Endothelial cell of umbilical vein (primary cell): ENCODE results near the gene CUEDC1. TPM values are rescaled to one million over a fixed set of nuclear protein-coding genes. Genes with fewer than 3 reads are reported as not detected.

ENCODE experiments used
- BruUV-seq: library from RNA; stranded (reverse); fragments of 400-500 nt; replicated peaks from 2 replicates; lab custom pipeline; 2021; lab: Mats Ljungman, UMichigan
- CTCF ChIA-PET: fragments of 300-600, 350-600 bp; sonication (Branson Sonifier 250); formaldehyde crosslinking; loops from one replicate; lab custom pipeline; 2021; ENCODE audit warnings: antibody characterized with exemption, inconsistent platforms; lab: Charles Lee
- POLR2A ChIA-PET: fragments of 300-600, 350-600 bp; sonication (Branson Sonifier 250); formaldehyde crosslinking; loops from one replicate; lab custom pipeline; 2021; ENCODE audit warnings: antibody characterized with exemption, inconsistent platforms; lab: Charles Lee
- DNase-seq: peaks from one replicate; pipeline ENCODE4 v3.0.0-alpha.2; 2011; ENCODE audit warnings: low read depth, low spot score
- FAIRE-seq: peaks from 2 replicates; lab custom pipeline; 2011; peaks lifted over from hg19 to GRCh38; lab: Jason Lieb, UNC
- H2AFZ ChIP-seq: 2 replicates; pipeline ENCODE4 v1.6.0; 2012; ENCODE audit warnings: low read depth, low read length, control low read depth, inconsistent platforms
- H3K27ac ChIP-seq: 2 replicates; pipeline ENCODE4 v1.5.1; 2011; ENCODE audit warnings: low read depth, mild to moderate bottlenecking, control low read depth, low read length, moderate library complexity; ENCODE audit not compliant: insufficient read depth
- H3K27me3 ChIP-seq, 2 experiments: 2 replicates each; pipeline versions ENCODE4 v1.6.0 to v1.6.1; 2011; ENCODE audit warnings: low read length in 2 of 2, mixed read lengths in 1 of 2; ENCODE audit not compliant: control insufficient read depth in 2 of 2, insufficient read depth in 2 of 2
- H3K36me3 ChIP-seq, 2 experiments: 2 replicates in 1 of 2; 3 replicates in 1 of 2; pipeline ENCODE4 v1.5.1; 2011; ENCODE audit warnings: low read length in 2 of 2, mild to moderate bottlenecking in 1 of 2, moderate library complexity in 1 of 2; ENCODE audit not compliant: control insufficient read depth in 2 of 2, insufficient read depth in 2 of 2; ENCODE audit errors: extremely low read depth in 1 of 2
- H3K4me1 ChIP-seq: 3 replicates; pipeline ENCODE4 v1.5.1; 2011; ENCODE audit warnings: mild to moderate bottlenecking, low read length; ENCODE audit not compliant: control insufficient read depth, insufficient read depth; ENCODE audit errors: extremely low read depth
- H3K4me2 ChIP-seq: 2 replicates; pipeline ENCODE4 v1.6.1; 2011; ENCODE audit warnings: low read length, control low read depth, mixed read lengths; ENCODE audit not compliant: insufficient read depth
- H3K4me3 ChIP-seq, 3 experiments: fragments of 200-600 bp in 1 of 3; sonication (generic), shearing (Covaris generic) in 1 of 3; replicated peaks in 1 of 3; 2 replicates each; pipeline ENCODE4 v1.5.1; 2011 to 2016; ENCODE audit warnings: control low read depth in 3 of 3, low read length in 3 of 3, mild to moderate bottlenecking in 2 of 3, inconsistent platforms in 1 of 3, low read depth in 1 of 3, moderate library complexity in 1 of 3; ENCODE audit not compliant: insufficient read depth in 1 of 3
- H3K79me2 ChIP-seq: 2 replicates; pipeline ENCODE4 v1.6.0; 2012; ENCODE audit warnings: low read length, inconsistent platforms; ENCODE audit not compliant: control insufficient read depth, insufficient read depth
- H3K9ac ChIP-seq: replicated peaks from 2 replicates; pipeline ENCODE3; 2011; ENCODE audit warnings: low read length, control low read depth; ENCODE audit not compliant: insufficient read depth; ENCODE audit errors: extremely low read depth
- H3K9me1 ChIP-seq: replicated peaks from 3 replicates; pipeline ENCODE4 v1.6.0; 2011; ENCODE audit warnings: mild to moderate bottlenecking, low read length; ENCODE audit not compliant: control insufficient read depth, insufficient read depth; ENCODE audit errors: extremely low read depth
- H3K9me3 ChIP-seq: replicated peaks from 2 replicates; pipeline ENCODE4 v1.5.1; 2012; ENCODE audit warnings: low read length, inconsistent platforms; ENCODE audit not compliant: control insufficient read depth, insufficient read depth
- H4K20me1 ChIP-seq: replicated peaks from 2 replicates; pipeline ENCODE3; 2011; ENCODE audit warnings: mild to moderate bottlenecking, low read length; ENCODE audit not compliant: control insufficient read depth, insufficient read depth; ENCODE audit errors: extremely low read depth
- CTCF ChIP-seq, 2 donors: IDR thresholded peaks; 1 replicate in 1 of 2; 2 replicates in 1 of 2; pipeline ENCODE4 v1.5.1; 2011; ENCODE audit warnings: low read length in 2 of 2, mild to moderate bottlenecking in 2 of 2, moderate library complexity in 2 of 2, control low read depth in 1 of 2, inconsistent platforms in 1 of 2, low read depth in 1 of 2; ENCODE audit not compliant: insufficient read depth in 1 of 2; ENCODE audit errors: extremely low read depth in 1 of 2
- MYC ChIP-seq: IDR thresholded peaks from one replicate; pipeline ENCODE4 v1.6.1; 2011; ENCODE audit warnings: mild to moderate bottlenecking, low read depth, low read length
- POLR2A ChIP-seq: IDR thresholded peaks from 2 replicates; pipeline ENCODE4 v1.6.1; 2012; ENCODE audit warnings: low read depth, mild to moderate bottlenecking, control low read depth, low read length
- POLR2AphosphoS5 ChIP-seq: IDR thresholded peaks from 2 replicates; pipeline ENCODE4 v1.6.1; 2012; ENCODE audit warnings: low read depth, mild to moderate bottlenecking, control low read depth, low read length, moderate library complexity; ENCODE audit not compliant: insufficient read depth
- dilution Hi-C: fragments of 300-500 bp; cut with MboI; formaldehyde crosslinking; loops from one replicate; pipeline ENCODE4 v1.15.0; 2019; ENCODE audit warnings: low sequenced_read_pairs; ENCODE audit not compliant: extremely low pct_ligation_motif_present
- intact Hi-C: fragments of 100-400 bp; cut with micrococcal nuclease; formaldehyde crosslinking; loops from one replicate; pipeline ENCODE4 v1.10.0; 2022
- polyA plus RNA-seq, 4 experiments: library from polyadenylated mRNA; depleted of rRNA in 3 of 4; stranded (reverse) in 3 of 4; unstranded in 1 of 4; fragments of >200 nt; gene quantifications; 2 replicates each; pipeline versions ENCODE4 v1.2.1 to v1.2.3, GENCODE V29; 2011 to 2012; ENCODE audit warnings: missing spikeins in 1 of 4
- total RNA-seq: library from RNA; stranded (reverse); gene quantifications from 2 replicates; pipeline ENCODE4 v1.2.3, GENCODE V29; 2021

Gene CUEDC1
- total and polyA plus RNA-seq, 2 donors (not counting 3 experiments of a cell fraction or from before 2014, with no cell fraction given) = 15.8 to 27.7 TPM

GRCh38 chr17:57994436-57994835 lies 39.2 kb upstream of the CUEDC1 start:
- Histone ChIP-seq H3K4me2 (no peak overlapping the region), H4K20me1 (no peaks in the 10 kb centered on the region), H3K79me2 (peaks cover 5% of the 10 kb centered on the region), H3K9me3 (no peaks in the 10 kb centered on the region), H3K9me1 (no peaks in the 10 kb centered on the region), H3K4me1 (peaks cover 28% of the 10 kb centered on the region), H3K27me3 (no peaks in the 10 kb centered on the region), H3K9ac (no peak overlapping the region), H3K27ac (no peak overlapping the region), H3K36me3 (peaks cover 4 to 6% of the 10 kb centered on the region in 2 experiments), H2AFZ (no peak overlapping the region), H3K4me3 (no peak overlapping the region)
- CTCF ChIA-PET = interaction anchor here (1.0 to 15.8 kb wide), 9 partner anchors 9 to 211 kb away, joined by 3 to 584 read pairs (median 6); partner anchors contain the start of genes MRPS23 and SRSF1
- intact Hi-C loops = loop anchor here (2.0 kb wide), 1 partner anchor 144 kb away; the partner anchor contains the start of gene MRPS23
- no TSS peak for BruUV-seq
- FAIRE-seq = no peak
- POLR2A ChIA-PET = interaction anchor here (1.3 kb wide), 2 partner anchors 13 to 126 kb away, joined by 6 to 7 read pairs; partner anchors contain the start of gene SRSF1
- no peak for DNase-seq
- TF ChIP-seq POLR2A (peak; percentile 49), MYC (no peak)
- dilution Hi-C loops = loop anchor here (25.0 kb wide), 1 partner anchor 132 kb away; the partner anchor contains the start of gene MRPS23

- POLR2A ChIA-PET = interaction anchor here (0.7 to 1.3 kb wide), 5 partner anchors 13 to 133 kb away, joined by 3 to 7 read pairs (median 6); partner anchors contain the start of gene SRSF1
- H3K4me2 ChIP-seq = peak overlapping the region; percentile 12
Observed at GRCh38 chr17:57993471-57994365, 38.5 kb upstream of the CUEDC1 start.

More at GRCh38 chr17:57993471-57994365, 38.5 kb upstream of the CUEDC1 start:
- Histone ChIP-seq H4K20me1 (no peaks in the 10 kb centered on the region), H3K9ac (peak overlapping the region; percentile 1), H2AFZ (no peak overlapping the region), H3K9me3 (no peaks in the 10 kb centered on the region), H3K79me2 (no peaks in the 10 kb centered on the region), H3K4me3 (no peak overlapping the region), H3K27ac (peak overlapping the region; percentile 31), H3K36me3 (peaks cover 3 to 4% of the 10 kb centered on the region in 2 experiments), H3K4me1 (peaks cover 36% of the 10 kb centered on the region), H3K9me1 (no peaks in the 10 kb centered on the region), H3K27me3 (no peaks in the 10 kb centered on the region)
- intact Hi-C loops = loop anchor here (2.0 kb wide), 1 partner anchor 143 kb away; the partner anchor contains the start of gene MRPS23
- peak; percentile 82 for DNase-seq
- FAIRE-seq = peak; percentile 64
- TF ChIP-seq POLR2AphosphoS5 (peak; percentile 65), MYC (no peak), POLR2A (no peak), CTCF (IDR thresholded peaks at IDR 0.05; ENCODE audit: extremely low read depth in 1 of 2, insufficient read depth in 1 of 2, low read depth in 1 of 2, low read length in 2 of 2) (no peak)
- no TSS peak for BruUV-seq
- dilution Hi-C loops = loop anchor here (25.0 kb wide), 1 partner anchor 131 kb away; the partner anchor contains the start of gene MRPS23
- CTCF ChIA-PET = interaction anchor here (0.7 to 15.8 kb wide), 14 partner anchors 8 to 210 kb away, joined by 3 to 584 read pairs (median 4); partner anchors contain the start of genes CUEDC1 and MRPS23
